ENCODE data around the gene ERVK3-1. TPM values are rescaled to one million over a fixed set of nuclear protein-coding genes. Genes with fewer than 3 reads are reported as not detected.

Gene ERVK3-1
- total RNA-seq, 4 donors from 2014 or later = 56.3 to 87.2 (median 64.5) TPM

- intact Hi-C loops (cut with DNase I) = no loop called here
- no peak overlapping the region for H3K27ac ChIP-seq
- H3K27me3 ChIP-seq = no peaks in the 10 kb centered on the region
- H3K4me3 ChIP-seq (replicated peaks in 1 of 3) = no peak overlapping the region
- no peak for TF ChIP-seq POLR2A (IDR thresholded peaks at IDR 0.05)
- TF ChIP-seq, protein P1, sequence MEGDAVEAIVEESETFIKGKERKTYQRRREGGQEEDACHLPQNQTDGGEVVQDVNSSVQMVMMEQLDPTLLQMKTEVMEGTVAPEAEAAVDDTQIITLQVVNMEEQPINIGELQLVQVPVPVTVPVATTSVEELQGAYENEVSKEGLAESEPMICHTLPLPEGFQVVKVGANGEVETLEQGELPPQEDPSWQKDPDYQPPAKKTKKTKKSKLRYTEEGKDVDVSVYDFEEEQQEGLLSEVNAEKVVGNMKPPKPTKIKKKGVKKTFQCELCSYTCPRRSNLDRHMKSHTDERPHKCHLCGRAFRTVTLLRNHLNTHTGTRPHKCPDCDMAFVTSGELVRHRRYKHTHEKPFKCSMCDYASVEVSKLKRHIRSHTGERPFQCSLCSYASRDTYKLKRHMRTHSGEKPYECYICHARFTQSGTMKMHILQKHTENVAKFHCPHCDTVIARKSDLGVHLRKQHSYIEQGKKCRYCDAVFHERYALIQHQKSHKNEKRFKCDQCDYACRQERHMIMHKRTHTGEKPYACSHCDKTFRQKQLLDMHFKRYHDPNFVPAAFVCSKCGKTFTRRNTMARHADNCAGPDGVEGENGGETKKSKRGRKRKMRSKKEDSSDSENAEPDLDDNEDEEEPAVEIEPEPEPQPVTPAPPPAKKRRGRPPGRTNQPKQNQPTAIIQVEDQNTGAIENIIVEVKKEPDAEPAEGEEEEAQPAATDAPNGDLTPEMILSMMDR (IDR thresholded peaks at IDR 0.05) = no peak
- no peak for DNase-seq
- 82 to 90% methylated on average over 8 to 9 of the region's 9 CpGs for WGBS, 2 donors
- H3K36me3 ChIP-seq = no peaks in the 10 kb centered on the region
- H3K4me1 ChIP-seq = peaks cover 7 to 15% of the 10 kb centered on the region in 2 donors
- H3K9me3 ChIP-seq = no peaks in the 10 kb centered on the region
These were observed 46.3 kb downstream of the ERVK3-1 start for GRCh38 chr19:58351558-58351878.

DNA sequence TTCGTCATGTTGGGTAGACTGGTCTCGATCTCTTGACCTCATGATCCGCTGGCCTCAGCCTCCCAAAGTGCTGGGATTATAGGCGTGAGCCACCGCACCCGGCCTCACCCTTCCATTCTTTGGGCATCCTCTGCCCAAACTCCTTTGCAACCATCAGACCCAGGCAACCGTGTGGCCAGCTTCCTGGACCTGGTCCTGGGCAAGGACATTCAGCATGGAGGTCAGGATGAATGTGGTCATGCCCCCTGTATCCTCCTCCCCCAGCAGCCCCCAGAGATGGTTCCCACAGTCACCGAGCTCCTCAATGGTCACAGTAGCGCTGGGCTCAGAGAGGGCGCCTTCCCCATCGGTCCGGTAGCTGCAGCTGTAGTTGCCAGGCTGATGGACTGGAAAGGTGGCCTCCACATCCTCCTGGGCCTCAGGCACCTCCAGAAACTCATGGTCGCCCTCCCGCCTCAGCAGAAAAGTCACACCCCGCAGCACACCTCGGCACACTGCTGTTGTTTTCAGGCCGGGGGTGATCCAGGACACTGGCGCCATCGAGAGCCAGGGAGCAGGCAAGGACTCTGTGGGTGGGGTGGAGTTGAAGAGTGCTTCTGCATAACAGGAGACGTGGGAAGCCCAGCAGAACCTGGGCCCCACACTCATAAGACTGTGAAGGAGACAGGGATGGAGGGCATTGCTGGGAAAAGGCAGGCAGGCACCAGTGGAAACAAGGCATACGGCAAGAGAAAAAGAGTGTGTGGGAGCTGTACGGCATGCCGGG, 47.0 kb downstream of the ERVK3-1 start:
- no peak overlapping the region for H3K27ac ChIP-seq
- H3K4me1 ChIP-seq = peaks cover 7 to 15% of the 10 kb centered on the region in 2 donors
- H3K4me3 ChIP-seq (replicated peaks in 1 of 3) = no peak overlapping the region
- no peak for TF ChIP-seq POLR2A (IDR thresholded peaks at IDR 0.05)
- TF ChIP-seq, protein P1 (IDR thresholded peaks at IDR 0.05) = no peak
- no peak for DNase-seq
- H3K27me3 ChIP-seq = no peaks in the 10 kb centered on the region
- intact Hi-C loops (cut with DNase I) = no loop called here
- no peaks in the 10 kb centered on the region for H3K9me3 ChIP-seq
- H3K36me3 ChIP-seq = no peaks in the 10 kb centered on the region
- 77 to 81% methylated on average over 21 to 23 of the region's 23 CpGs for WGBS, 2 donors

- no peak within 1 kb of the TSS for H3K27ac ChIP-seq
- intact Hi-C loops (cut with DNase I) = no loop called here
- peaks cover 7 to 12% of the 10 kb centered on the region in 2 donors for H3K4me1 ChIP-seq
- no peaks in the 10 kb centered on the region for H3K27me3 ChIP-seq
- WGBS, 2 donors = 78 to 79% methylated on average over 16 to 25 of the region's 26 CpGs
- H3K4me3 ChIP-seq (replicated peaks in 1 of 3) = no peak within 1 kb of the TSS
- no peak for DNase-seq
- no peaks in the 10 kb centered on the region for H3K36me3 ChIP-seq
- H3K9me3 ChIP-seq = no peaks in the 10 kb centered on the region
- TF ChIP-seq POLR2A (IDR thresholded peaks at IDR 0.05) = no peak
- TF ChIP-seq, protein P1 (IDR thresholded peaks at IDR 0.05) = no peak
These were observed 47.8 kb downstream of the ERVK3-1 start, which contains the start of gene A1BG for GRCh38 chr19:58352760-58353671. TSS of gene A1BG (minus strand) at chr19:58353492. CDS start at chr19:58353437, 55 bp downstream.

- peaks cover 7 to 11% of the 10 kb centered on the region in 2 donors for H3K4me1 ChIP-seq
- intact Hi-C loops (cut with DNase I) = no loop called here
- no peak for DNase-seq
- no peak overlapping the region for H3K27ac ChIP-seq
- no peaks in the 10 kb centered on the region for H3K36me3 ChIP-seq
- no peaks in the 10 kb centered on the region for H3K9me3 ChIP-seq
- TF ChIP-seq, protein P1 (IDR thresholded peaks at IDR 0.05) = no peak
- no peak for TF ChIP-seq POLR2A (IDR thresholded peaks at IDR 0.05)
- no peak overlapping the region for H3K4me3 ChIP-seq (replicated peaks in 1 of 3)
- no peaks in the 10 kb centered on the region for H3K27me3 ChIP-seq
- WGBS, 2 donors = 77 to 86% methylated on average over 15 of the region's 15 CpGs
These were observed 48.7 kb downstream of the ERVK3-1 start for GRCh38 chr19:58353717-58354477.
